Measurements from ENCODE around the gene NASP.
A peak's percentile ranks its signal among the peaks of the same experiment; 100 is the strongest.

The NASP gene

GRCh38 chr1:45619149-45619921 lies 35.5 kb downstream of the NASP start:
- Mint-ChIP-seq H3K9me3 (no peaks in the 10 kb centered on the region), H3K4me3 (no peak overlapping the region), H3K4me1 (peaks cover 12% of the 10 kb centered on the region), H3K27me3 (no peaks in the 10 kb centered on the region), H3K27ac (no peak overlapping the region), H3K36me3 (peaks cover 35% of the 10 kb centered on the region)
- no peak for DNase-seq (ENCODE audit: low spot score in 2 of 2)
- no peak for ATAC-seq (ENCODE audit: low read depth)

GRCh38 chr1:45620588-45621500 lies 37.0 kb downstream of the NASP start:
- no peak overlapping the region for H3K4me3 Mint-ChIP-seq
- H3K9me3 Mint-ChIP-seq = no peaks in the 10 kb centered on the region
- no peak overlapping the region for H3K27ac Mint-ChIP-seq
- no peak for ATAC-seq (ENCODE audit: low read depth)
- peaks cover 5% of the 10 kb centered on the region for H3K4me1 Mint-ChIP-seq
- peaks cover 24% of the 10 kb centered on the region for H3K36me3 Mint-ChIP-seq
- H3K27me3 Mint-ChIP-seq = no peaks in the 10 kb centered on the region
- DNase-seq (ENCODE audit: low spot score in 2 of 2) = no peak

GRCh38 chr1:45621501-45621836 lies 37.6 kb downstream of the NASP start:
- ATAC-seq (ENCODE audit: low read depth) = no peak
- Mint-ChIP-seq H3K27me3 (no peaks in the 10 kb centered on the region), H3K4me1 (no peaks in the 10 kb centered on the region), H3K9me3 (no peaks in the 10 kb centered on the region), H3K36me3 (peaks cover 19% of the 10 kb centered on the region), H3K27ac (no peak overlapping the region), H3K4me3 (no peak overlapping the region)
- DNase-seq (ENCODE audit: low spot score in 2 of 2) = no peak

- no peak for DNase-seq (ENCODE audit: low spot score in 2 of 2)
- no peaks in the 10 kb centered on the region for H3K27me3 Mint-ChIP-seq
- ATAC-seq (ENCODE audit: low read depth) = no peak
- H3K27ac Mint-ChIP-seq = no peak overlapping the region
- no peaks in the 10 kb centered on the region for H3K4me1 Mint-ChIP-seq
- H3K36me3 Mint-ChIP-seq = peaks cover 19% of the 10 kb centered on the region
- H3K4me3 Mint-ChIP-seq = no peak overlapping the region
- no peaks in the 10 kb centered on the region for H3K9me3 Mint-ChIP-seq
These were observed 38.2 kb downstream of the NASP start for GRCh38 chr1:45621895-45622523.

GRCh38 chr1:45622524-45623394 lies 38.9 kb downstream of the NASP start:
- Mint-ChIP-seq H3K36me3 (peaks cover 13% of the 10 kb centered on the region), H3K9me3 (no peaks in the 10 kb centered on the region), H3K27me3 (no peaks in the 10 kb centered on the region), H3K4me3 (no peak overlapping the region), H3K27ac (no peak overlapping the region), H3K4me1 (no peaks in the 10 kb centered on the region)
- ATAC-seq (ENCODE audit: low read depth) (no peak), DNase-seq (ENCODE audit: low spot score in 2 of 2) (no peak)

- H3K4me3 Mint-ChIP-seq = no peak within 1 kb of the TSS
- no peaks in the 10 kb centered on the region for H3K9me3 Mint-ChIP-seq
- peaks cover 11% of the 10 kb centered on the region for H3K36me3 Mint-ChIP-seq
- ATAC-seq (ENCODE audit: low read depth) (no peak), DNase-seq (ENCODE audit: low spot score in 2 of 2) (no peak)
- H3K27me3 Mint-ChIP-seq = no peaks in the 10 kb centered on the region
- H3K27ac Mint-ChIP-seq = no peak within 1 kb of the TSS
- H3K4me1 Mint-ChIP-seq = no peaks in the 10 kb centered on the region
These were observed 40.1 kb downstream of the NASP start, which contains the start of gene CCDC17 for GRCh38 chr1:45623972-45624371. TSS of gene CCDC17 (minus strand) at chr1:45624054. CDS start at chr1:45623909, 145 bp downstream.

GRCh38 chr1:45629035-45629434 lies 45.2 kb downstream of the NASP start:
- H3K27ac Mint-ChIP-seq = no peak overlapping the region
- no peaks in the 10 kb centered on the region for H3K4me1 Mint-ChIP-seq
- ATAC-seq (ENCODE audit: low read depth) (no peak), DNase-seq (ENCODE audit: low spot score in 2 of 2) (no peak)
- no peaks in the 10 kb centered on the region for H3K9me3 Mint-ChIP-seq
- peaks cover 28% of the 10 kb centered on the region for H3K36me3 Mint-ChIP-seq
- H3K27me3 Mint-ChIP-seq = no peaks in the 10 kb centered on the region
- H3K4me3 Mint-ChIP-seq = no peak overlapping the region

GRCh38 chr1:45630429-45630828 lies 46.6 kb downstream of the NASP start:
- H3K27ac Mint-ChIP-seq = no peak overlapping the region
- ATAC-seq (ENCODE audit: low read depth) (no peak), DNase-seq (ENCODE audit: low spot score in 2 of 2) (no peak)
- H3K9me3 Mint-ChIP-seq = no peaks in the 10 kb centered on the region
- no peaks in the 10 kb centered on the region for H3K27me3 Mint-ChIP-seq
- no peak overlapping the region for H3K4me3 Mint-ChIP-seq
- no peaks in the 10 kb centered on the region for H3K4me1 Mint-ChIP-seq
- H3K36me3 Mint-ChIP-seq = peaks cover 31% of the 10 kb centered on the region

GRCh38 chr1:45635211-45635610 lies 51.4 kb downstream of the NASP start:
- no peak for ATAC-seq (ENCODE audit: low read depth)
- Mint-ChIP-seq H3K27ac (no peak overlapping the region), H3K4me1 (no peaks in the 10 kb centered on the region), H3K36me3 (peaks cover 24% of the 10 kb centered on the region), H3K4me3 (no peak overlapping the region), H3K27me3 (no peaks in the 10 kb centered on the region), H3K9me3 (no peaks in the 10 kb centered on the region)
- DNase-seq (ENCODE audit: low spot score in 2 of 2) = no peak

GRCh38 chr1:45640293-45640692 lies 56.5 kb downstream of the NASP start:
- Mint-ChIP-seq H3K27ac (no peak overlapping the region), H3K9me3 (no peaks in the 10 kb centered on the region), H3K4me1 (peaks cover 2% of the 10 kb centered on the region), H3K36me3 (peaks cover 21% of the 10 kb centered on the region), H3K4me3 (no peak overlapping the region), H3K27me3 (no peaks in the 10 kb centered on the region)
- DNase-seq (ENCODE audit: low spot score in 2 of 2) = no peak
- ATAC-seq (ENCODE audit: low read depth) = no peak

GRCh38 chr1:45643321-45643720 lies 59.5 kb downstream of the NASP start:
- ATAC-seq (ENCODE audit: low read depth) (no peak), DNase-seq (ENCODE audit: low spot score in 2 of 2) (no peak)
- Mint-ChIP-seq H3K27ac (no peak overlapping the region), H3K4me1 (peaks cover 8% of the 10 kb centered on the region), H3K4me3 (no peak overlapping the region), H3K9me3 (no peaks in the 10 kb centered on the region), H3K27me3 (no peaks in the 10 kb centered on the region), H3K36me3 (peaks cover 22% of the 10 kb centered on the region)

- Mint-ChIP-seq H3K27ac (no peak overlapping the region), H3K36me3 (peaks cover 23% of the 10 kb centered on the region), H3K4me3 (no peak overlapping the region), H3K4me1 (peaks cover 8% of the 10 kb centered on the region), H3K27me3 (no peaks in the 10 kb centered on the region), H3K9me3 (no peaks in the 10 kb centered on the region)
- DNase-seq (ENCODE audit: low spot score in 2 of 2) = no peak
- ATAC-seq (ENCODE audit: low read depth) = no peak
These were observed 60.1 kb downstream of the NASP start for GRCh38 chr1:45643978-45644377.

- Mint-ChIP-seq H3K4me3 (no peak overlapping the region), H3K4me1 (peaks cover 8% of the 10 kb centered on the region), H3K36me3 (peaks cover 23% of the 10 kb centered on the region), H3K27ac (peak overlapping the region; percentile 54), H3K27me3 (no peaks in the 10 kb centered on the region), H3K9me3 (no peaks in the 10 kb centered on the region)
- ATAC-seq (ENCODE audit: low read depth) (no peak), DNase-seq (ENCODE audit: low spot score in 2 of 2) (no peak)
These were observed 60.8 kb downstream of the NASP start for GRCh38 chr1:45644661-45645060.

Measured in memory B cell (primary cell).